ENCODE results near the gene RIN2. TPM values are rescaled to one million over a fixed set of nuclear protein-coding genes. Genes with fewer than 3 reads are reported as not detected.

RIN2 gene
- total RNA-seq, 1 donor from 2014 or later, result 46.8 TPM

- peak overlapping the region; percentile 63 for H3K27ac Mint-ChIP-seq
- H3K9me3 Mint-ChIP-seq, result peaks cover 4% of the 10 kb centered on the region
- H3K4me3 Mint-ChIP-seq, result peak overlapping the region; percentile 13
- TF ChIP-seq CTCF (conservative IDR thresholded peaks at IDR 0.05), result no peak
- peaks cover 23% of the 10 kb centered on the region for H3K36me3 Mint-ChIP-seq
- peaks cover 55% of the 10 kb centered on the region for H3K4me1 Mint-ChIP-seq (ENCODE audit: unreplicated experiment)
- DNase-seq (ENCODE audit: extremely low spot score, unreplicated experiment), result peak; percentile 11
- no peaks in the 10 kb centered on the region for H3K27me3 Mint-ChIP-seq
Measured at GRCh38 chr20:19769507-19769906, 11.4 kb downstream of the RIN2 start.

- Mint-ChIP-seq H3K4me1 (ENCODE audit: unreplicated experiment) (peaks cover 54% of the 10 kb centered on the region), H3K36me3 (peaks cover 23% of the 10 kb centered on the region), H3K9me3 (peaks cover 4% of the 10 kb centered on the region), H3K4me3 (peak overlapping the region; percentile 5), H3K27me3 (no peaks in the 10 kb centered on the region), H3K27ac (no peak overlapping the region)
- TF ChIP-seq CTCF (conservative IDR thresholded peaks at IDR 0.05), result no peak
- DNase-seq (ENCODE audit: extremely low spot score, unreplicated experiment), result peak; percentile 34
Measured at GRCh38 chr20:19770375-19770774, 12.3 kb downstream of the RIN2 start.

GRCh38 chr20:19771031-19771430, 13.0 kb downstream of the RIN2 start:
- Mint-ChIP-seq H3K4me1 (ENCODE audit: unreplicated experiment) (peaks cover 53% of the 10 kb centered on the region), H3K9me3 (peaks cover 4% of the 10 kb centered on the region), H3K4me3 (peak overlapping the region; percentile 34), H3K27ac (peak overlapping the region; percentile 73), H3K27me3 (no peaks in the 10 kb centered on the region), H3K36me3 (peaks cover 23% of the 10 kb centered on the region)
- DNase-seq (ENCODE audit: extremely low spot score, unreplicated experiment), result peak; percentile 16
- no peak for TF ChIP-seq CTCF (conservative IDR thresholded peaks at IDR 0.05)

GRCh38 chr20:19773471-19773870, 15.4 kb downstream of the RIN2 start:
- TF ChIP-seq CTCF (conservative IDR thresholded peaks at IDR 0.05), result no peak
- DNase-seq (ENCODE audit: extremely low spot score, unreplicated experiment), result no peak
- peaks cover 4% of the 10 kb centered on the region for H3K9me3 Mint-ChIP-seq
- no peaks in the 10 kb centered on the region for H3K27me3 Mint-ChIP-seq
- H3K36me3 Mint-ChIP-seq, result peaks cover 17% of the 10 kb centered on the region
- H3K27ac Mint-ChIP-seq, result peak overlapping the region; percentile 82
- peaks cover 31% of the 10 kb centered on the region for H3K4me1 Mint-ChIP-seq (ENCODE audit: unreplicated experiment)
- H3K4me3 Mint-ChIP-seq, result no peak overlapping the region

GRCh38 chr20:19774135-19774933, 16.3 kb downstream of the RIN2 start:
- Mint-ChIP-seq H3K27me3 (no peaks in the 10 kb centered on the region), H3K9me3 (peaks cover 4% of the 10 kb centered on the region), H3K4me1 (ENCODE audit: unreplicated experiment) (peaks cover 36% of the 10 kb centered on the region), H3K36me3 (peaks cover 15% of the 10 kb centered on the region), H3K4me3 (peak overlapping the region; percentile 66), H3K27ac (no peak overlapping the region)
- no peak for DNase-seq (ENCODE audit: extremely low spot score, unreplicated experiment)
- no peak for TF ChIP-seq CTCF (conservative IDR thresholded peaks at IDR 0.05)

Measured in type B pancreatic cell (in vitro differentiated cells).